GM18499 (cell line): ENCODE results near the gene ZC3HAV1L.
"Not testable (repeated sequence)": the region's sequence is repeated elsewhere in the genome, so short reads cannot be mapped to it uniquely, and the experiment has no call there.

Experiments used
- ATAC-seq: cut with Tn5 transposase; IDR thresholded peaks from one replicate; pipeline ENCODE4 v1.9.1; 2021; ENCODE audit warnings: moderate number of reproducible peaks; ENCODE audit not compliant: insufficient read depth, unreplicated experiment

Gene ZC3HAV1L

DNA sequence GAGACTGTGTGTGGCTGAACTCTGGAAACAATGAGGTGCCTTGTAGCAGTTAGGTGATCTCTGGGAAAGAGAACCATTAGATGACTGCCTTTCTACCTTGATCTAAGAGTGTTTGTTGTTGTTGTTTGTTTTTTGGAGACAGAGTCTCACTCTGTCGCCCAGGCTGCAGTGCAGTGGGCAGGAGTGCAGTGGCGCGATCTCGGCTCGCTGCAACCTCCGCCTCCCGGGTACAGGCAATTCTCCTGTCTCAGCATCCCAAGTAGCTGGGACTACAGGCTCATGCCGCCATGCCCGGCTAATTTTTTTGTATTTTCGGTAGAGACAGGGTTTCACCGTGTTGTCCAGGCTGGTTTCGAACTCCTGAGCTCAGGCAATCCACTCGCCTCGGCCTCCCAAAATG, 18.8 kb upstream of the ZC3HAV1L start:
- not testable (repeated sequence) for ATAC-seq

DNA sequence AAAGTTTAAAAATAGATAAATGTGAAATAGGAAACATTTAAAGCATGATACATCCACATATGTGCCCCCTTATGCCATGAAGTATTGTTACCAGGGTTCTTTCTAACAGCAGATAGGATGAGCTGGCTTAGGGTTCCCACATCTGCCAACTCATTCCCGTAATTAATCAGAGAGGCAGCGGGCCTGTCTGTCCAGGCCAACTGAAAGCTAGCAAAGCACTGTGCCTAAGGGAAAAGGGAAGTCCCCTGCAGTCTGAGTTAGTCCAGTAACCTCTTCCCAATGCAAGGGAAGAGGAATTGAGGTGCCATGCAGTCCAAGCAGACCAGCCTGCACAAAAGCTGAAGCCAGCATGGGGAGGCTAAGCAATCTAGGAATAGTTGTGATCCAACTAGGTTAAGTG, 18.3 kb upstream of the ZC3HAV1L start:
- ATAC-seq = no peak

DNA sequence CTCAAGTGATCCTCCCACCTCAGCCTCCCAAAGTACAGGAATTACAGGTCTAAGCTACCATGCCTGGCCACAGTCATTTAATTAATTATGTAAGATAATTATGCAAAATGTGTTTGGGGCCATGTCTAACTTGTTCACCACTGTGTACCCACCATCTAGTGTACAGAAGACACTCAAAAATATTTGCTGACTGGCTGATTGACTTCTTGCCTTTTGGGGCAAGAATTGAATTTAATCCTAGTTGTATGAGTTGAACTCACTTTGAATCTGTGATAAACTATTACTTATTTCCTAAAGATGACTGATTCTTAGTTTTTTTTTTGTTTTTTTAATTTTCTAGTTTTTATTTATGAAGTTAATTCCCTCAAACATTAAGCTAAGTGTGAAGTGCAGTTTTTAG, 15.8 kb upstream of the ZC3HAV1L start:
- ATAC-seq = no peak

DNA sequence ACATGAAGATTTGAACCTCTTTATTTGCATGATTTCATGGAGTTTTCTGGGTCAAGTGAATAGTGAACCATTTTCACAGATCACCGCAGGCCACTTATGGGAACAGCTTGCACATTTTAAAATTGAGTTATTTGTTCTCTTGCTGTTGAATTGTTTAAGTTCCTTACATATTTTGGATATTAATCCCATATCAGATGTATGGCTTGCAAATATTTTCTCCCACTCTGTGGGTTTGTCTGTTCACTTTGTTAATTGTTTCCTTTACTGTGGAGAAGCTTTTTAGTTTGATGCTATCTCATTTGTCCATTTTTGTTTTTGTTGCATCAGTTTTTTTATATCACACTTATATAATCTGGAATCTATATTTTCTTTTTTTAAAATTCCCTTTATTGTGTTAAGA, 14.1 kb upstream of the ZC3HAV1L start:
- no peak for ATAC-seq

DNA sequence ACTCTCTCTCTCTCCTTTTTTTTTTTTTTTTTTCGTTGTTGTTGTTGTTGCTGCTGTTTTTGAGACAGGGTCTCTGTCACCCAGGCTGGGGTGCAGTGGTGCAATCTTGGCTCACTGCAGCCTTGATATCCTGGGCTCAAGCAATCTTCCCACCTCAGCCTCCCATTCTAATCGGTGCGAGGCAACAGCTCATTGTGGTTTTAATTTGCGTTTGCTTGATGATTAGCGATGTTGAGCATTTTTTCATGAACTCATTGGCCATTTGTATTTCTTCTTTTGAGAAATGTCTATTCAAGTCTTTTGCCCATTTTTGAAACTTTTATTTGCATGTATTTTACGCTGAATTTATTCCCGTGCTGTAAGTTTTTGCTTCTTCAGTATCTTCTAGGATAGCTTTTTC, 13.3 kb upstream of the ZC3HAV1L start:
- ATAC-seq = no peak

DNA sequence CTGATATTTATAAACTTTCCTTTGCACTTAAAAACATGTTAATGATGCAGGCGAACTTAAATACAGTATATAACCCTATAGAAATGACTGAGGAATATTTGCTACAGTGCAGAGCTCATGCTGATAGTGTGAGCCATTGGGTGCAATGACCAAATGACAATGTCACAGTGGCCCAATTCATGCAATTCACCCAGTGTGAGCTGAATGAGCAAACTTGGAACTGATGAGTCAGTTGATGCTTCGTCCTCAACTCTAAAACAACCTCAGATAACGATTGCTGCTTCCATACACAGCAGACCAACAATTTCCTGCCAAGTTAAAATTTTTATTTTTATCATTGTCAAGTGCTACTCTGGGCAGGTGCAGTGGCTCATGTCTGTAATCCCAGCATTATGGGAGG, 12.1 kb upstream of the ZC3HAV1L start:
- ATAC-seq = no peak

DNA sequence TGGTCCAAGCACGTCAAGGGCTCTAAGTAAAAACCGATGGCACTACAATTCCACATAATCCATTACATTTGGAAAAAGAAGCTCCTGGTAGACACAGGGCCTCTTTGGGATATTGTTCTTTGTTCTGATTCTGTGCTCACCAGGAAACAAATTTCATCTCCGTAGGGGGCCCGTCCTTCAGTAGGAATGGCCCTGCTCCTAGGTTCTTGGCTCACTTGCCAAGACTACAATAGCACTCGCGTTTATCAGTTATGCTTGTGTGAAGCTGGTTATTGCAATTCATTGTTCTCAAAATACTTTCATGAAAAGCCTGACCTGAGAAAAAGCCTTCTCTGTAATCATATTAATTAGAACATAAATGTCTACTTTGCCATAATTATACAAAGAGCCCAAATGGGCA, 10.3 kb upstream of the ZC3HAV1L start:
- no peak for ATAC-seq

DNA sequence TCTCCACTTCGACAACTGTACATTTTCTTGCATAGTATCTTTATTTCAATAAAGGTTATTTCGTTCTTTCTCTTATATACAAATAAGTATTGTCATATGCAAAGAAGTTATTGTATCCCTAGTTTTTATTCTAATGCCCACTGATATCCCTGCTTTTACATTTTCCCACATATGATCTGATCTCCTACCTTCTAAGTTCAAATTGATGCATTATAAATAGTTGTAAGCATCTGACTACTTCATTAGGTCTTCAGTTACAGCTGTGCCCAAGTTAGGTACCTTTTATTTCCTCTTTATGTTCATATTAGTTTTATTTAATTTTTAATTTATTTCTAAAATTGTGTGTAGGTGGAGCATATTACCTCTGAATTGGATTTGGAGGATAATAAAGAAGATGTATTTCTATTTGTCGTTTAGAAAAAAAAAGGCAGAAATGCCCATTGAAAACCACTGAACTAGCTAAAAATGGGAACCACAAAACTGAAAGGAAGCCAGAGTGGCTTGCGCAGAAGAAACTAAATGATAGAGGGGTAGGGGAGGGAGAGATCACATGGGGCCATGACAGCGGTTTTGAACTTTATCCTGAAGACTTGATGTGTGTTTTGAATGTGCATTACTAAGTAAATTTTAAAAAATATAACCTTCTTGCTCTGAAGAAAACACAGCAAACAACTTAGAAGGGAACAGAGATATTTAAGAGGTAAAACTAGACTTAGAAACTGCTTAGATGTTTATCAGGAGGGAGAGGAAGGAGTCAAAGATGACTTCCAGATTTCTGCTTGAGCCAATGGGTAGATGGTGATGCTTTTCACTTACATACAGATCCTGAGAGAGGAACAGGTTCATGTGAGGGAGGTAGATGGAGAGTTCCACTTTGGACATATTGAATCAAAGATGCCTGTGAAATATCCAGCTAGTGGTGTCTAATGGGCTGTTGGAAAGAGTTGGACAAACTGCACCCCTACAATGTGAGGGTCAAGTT, 9.3 kb upstream of the ZC3HAV1L start:
- ATAC-seq = no peak

DNA sequence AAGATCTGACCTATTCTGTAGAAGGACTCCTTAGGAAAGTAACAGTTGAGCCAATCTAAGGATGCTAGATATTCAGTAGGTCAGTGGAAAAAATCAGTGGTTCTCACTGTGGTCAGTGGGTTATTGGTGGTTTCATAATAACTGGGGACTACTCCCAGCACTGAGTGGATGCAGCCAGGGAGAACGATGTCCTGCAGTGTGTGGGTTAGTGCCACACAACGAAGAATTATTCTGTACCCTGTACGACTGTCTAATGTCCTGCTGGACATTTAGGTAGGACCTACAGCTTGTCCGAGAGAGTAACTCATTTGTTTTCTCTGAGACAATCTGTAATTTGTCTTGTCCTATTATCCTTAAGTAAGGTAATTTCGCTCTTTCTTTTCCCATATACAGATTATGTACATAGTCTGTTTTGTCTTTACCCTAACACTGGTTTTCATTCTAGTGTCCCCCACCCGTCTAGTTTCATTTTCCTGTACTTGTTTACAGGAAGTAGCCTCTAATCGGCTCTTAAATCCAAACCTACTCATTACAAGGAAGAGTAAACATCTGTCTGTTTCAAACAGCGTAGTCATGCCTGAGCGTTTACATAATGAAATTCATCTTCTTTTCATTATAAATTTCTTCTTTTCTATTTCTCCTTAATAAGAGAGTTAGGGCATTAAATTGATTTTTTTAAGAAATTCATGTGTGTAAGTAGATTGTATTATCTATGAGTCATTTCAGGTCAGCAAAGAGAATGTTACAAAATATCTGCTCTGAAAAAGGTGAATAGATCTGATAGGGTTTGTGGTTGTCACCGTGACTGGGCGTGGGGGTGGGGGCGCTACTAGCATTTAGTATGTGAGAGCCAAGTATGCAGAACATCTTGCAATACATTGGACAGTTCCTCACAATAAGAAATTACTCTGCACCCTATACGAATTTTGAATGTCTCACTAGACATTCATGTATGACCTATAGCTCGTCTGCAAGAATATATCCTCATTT, 8.3 kb upstream of the ZC3HAV1L start:
- ATAC-seq = no peak

DNA sequence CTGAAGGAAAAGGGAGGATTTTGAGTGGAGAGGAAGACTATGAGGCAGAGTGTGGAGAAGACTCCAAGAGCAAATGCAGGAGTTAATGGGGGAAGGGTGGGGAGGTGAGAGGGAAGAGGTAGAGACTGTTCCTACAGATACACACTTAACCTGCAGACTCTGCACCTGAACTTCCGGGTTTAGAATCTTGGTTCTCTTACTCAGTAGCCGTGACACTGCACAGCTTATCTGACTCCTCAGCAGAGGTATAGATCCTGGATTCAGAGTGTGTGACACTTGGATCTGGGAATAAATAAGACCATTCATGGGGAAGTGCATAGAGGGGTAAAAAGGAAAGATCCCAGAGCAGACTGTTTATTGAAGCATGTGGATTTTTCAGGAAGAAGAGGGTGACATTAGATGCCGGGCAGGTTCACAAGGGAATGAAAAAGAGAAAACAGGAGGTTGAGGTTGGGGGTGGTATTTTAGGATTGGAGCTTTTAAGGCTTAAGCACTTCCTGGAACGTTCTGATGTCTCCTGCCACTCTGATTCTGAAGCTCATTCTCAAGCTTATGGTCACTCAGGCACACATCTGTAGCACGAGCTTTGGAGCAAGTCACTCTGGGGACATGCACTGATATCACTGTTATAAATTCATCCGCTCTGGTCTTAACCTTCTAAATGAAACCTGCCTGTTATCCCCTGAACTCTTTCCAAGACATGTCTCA, 5.7 kb upstream of the ZC3HAV1L start:
- no peak for ATAC-seq

DNA sequence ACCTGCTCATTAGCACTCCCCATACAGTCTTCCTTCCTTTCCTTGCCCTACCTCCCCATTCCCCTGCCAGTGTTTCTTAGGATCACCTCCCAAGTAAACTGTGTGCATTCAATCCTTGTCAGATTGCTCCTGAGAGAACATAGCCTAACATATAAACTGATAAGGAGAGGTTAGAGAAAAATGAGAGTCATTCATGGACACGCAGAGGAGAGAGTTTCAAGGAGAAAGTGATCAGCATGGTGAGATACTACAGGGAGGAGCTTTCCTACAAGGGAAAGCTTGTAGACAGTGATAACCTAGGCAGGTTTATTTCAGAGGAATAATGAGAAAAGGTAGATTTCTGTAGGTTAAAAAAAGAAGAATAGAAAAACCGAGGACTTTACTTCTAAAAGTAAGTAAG, 2.8 kb upstream of the ZC3HAV1L start:
- ATAC-seq = no peak

DNA sequence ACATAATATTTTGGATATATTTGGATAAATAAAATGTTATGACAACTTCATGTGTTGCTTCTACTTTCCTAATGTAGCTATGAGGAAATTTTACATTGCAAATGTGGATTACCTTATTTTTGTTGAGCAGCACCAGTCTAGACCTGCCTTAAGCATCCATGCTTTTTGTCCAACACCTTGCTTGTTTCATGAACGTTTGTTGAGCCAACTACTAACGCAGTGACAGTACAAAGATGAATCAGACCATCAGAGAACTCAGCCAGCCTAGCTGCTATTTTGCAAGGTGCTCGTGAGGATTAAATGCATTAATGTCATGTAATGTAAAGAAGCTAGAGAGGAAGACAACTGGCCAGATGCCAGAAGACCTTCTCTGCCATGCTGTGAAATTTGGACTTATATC, 1.1 kb upstream of the ZC3HAV1L start:
- no peak for ATAC-seq

DNA sequence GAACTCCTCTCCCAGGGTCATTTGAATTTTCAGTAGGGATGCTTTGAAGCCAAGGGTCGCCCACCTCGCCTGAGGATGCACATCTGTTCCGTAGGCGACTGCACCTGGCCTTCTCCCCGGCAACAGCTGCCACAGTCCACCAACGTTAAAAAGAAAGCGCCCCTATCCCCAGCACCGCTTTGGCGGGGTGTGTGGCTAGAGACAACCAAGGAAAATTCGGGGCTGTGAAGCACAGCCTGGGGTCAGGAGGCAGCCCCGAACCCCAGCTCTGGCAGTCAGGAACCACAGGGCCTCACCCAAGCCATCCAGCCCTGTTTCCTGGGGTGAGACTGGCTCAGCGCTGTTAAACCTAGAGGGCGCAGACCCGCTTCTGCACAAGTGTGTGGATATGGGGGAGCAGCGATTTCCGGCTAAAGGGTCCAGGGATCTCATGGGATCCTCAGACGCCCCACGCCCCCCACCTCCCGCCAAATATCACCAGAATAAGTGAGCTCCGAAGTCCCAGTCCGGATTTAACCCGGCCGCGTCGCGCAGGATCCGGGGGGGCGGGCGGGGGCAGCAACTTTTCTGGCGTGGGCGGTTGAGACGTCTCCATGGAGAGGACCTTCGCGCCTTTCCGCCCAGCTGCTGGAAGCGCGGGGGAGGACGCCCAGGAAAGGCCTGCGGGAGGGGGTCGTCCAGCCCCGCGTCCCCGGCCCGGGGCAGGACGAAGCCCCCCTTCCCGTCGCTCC, 822 bp downstream of the ZC3HAV1L start:
- no peak for ATAC-seq

DNA sequence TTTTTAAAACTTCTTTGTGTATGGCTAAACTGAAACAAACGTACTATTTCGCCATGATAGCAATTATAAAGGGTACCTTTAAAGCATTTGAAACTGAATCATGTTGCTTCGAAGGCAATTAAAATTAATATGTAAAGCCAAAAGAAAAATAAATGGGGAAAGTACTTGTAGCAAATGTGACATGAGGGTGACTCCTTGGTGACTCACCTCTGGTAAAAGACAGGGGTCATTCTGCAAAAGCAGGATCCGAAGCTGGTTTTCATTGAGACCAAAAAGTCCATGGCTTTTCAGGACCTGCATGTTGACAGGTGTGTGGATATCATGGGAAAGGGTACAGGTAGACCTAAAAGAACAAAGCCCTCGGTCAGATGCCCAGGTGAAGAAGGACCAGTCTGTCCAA, 1.5 kb downstream of the ZC3HAV1L start:
- ATAC-seq = no peak

DNA sequence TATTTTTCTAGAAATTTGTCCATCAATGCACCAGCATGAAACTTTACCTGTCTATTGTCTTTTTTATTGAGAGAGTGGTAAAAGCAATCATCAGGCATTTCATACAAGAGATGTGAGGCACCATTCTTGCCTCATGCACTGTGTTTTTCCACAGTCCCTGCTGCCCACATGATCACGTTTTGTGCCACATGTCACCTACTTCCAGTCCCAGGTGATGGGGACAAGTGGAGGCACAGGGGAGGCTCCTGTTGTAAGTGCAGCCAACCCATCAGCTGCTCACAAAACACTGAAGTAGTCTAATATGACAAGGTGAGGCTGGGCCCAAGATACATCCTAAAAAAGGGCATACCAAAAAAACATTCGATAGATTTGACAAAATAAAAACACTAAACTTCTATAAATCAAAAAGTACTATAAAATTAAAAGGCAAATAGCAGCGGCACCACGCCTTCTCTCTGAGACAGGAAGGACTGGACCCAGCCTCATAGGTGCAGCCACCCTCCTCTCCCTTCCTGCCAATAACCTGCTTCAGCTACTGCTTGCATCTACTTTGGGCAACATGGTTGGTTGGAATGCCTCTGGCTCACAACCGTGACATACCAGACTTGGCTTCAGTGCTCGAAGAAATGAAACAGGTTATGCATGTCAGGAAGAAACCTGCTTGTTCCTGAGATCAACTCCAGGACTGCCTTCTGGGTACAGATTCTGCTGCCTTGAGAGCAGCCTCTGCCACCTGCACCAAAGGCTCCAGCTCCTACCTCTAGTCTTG, 2.3 kb downstream of the ZC3HAV1L start:
- ATAC-seq = no peak

DNA sequence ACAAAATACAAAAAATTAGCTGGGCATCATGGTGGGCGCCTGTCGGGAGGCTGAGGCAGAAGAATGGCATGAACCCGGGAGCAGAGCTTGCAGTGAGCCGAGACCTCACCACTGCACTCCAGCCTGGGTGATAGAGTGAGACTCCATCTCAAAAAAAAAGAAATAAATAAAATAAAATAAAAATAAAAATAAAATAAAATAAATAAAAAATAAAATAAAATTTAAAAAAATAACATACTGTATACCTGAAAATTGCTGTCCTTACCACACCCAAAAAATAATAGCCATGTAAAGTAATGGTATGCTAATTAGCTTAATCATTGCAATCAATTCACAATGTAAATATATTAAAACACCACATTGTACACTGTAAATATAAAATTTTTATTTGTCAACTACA, 3.4 kb downstream of the ZC3HAV1L start:
- no peak for ATAC-seq

DNA sequence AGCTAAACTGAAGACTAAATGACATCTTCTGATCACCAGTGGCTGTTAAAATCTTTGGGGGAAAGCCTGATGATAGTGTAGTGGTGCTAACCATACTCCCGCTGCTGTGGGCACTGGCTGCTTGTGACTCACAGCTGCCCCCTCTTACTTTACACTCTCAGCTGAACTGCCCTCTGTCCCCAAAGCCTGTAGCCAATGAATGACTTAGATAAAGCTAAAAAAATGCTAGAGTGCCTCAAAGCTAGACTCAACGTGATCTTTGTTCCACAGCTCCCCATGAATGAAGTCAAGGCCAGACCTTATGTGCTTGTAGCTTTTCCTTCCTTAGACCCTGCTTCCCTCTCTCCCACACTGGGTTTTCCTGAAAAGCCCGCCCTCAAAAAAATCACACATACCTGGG, 6.5 kb downstream of the ZC3HAV1L start:
- ATAC-seq = no peak

DNA sequence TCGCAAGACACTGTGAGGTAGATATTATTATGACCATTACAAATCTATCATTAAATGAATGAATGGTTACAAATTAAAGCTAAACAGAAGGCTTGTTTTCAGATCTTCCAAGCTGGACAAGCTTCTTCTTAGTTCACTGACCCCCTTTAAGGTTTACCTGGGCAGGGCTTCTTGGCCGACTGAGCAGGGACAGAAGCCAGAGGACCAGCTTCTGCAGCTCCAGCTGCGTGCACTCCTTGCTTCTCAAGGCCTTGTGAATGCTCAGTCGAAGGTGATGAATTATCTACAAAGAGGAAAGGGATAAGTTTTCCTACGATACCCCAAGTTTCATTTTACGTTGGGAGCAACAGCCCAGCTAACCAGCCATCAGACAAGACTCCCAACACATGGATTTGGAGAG, 9.3 kb downstream of the ZC3HAV1L start:
- ATAC-seq = no peak

DNA sequence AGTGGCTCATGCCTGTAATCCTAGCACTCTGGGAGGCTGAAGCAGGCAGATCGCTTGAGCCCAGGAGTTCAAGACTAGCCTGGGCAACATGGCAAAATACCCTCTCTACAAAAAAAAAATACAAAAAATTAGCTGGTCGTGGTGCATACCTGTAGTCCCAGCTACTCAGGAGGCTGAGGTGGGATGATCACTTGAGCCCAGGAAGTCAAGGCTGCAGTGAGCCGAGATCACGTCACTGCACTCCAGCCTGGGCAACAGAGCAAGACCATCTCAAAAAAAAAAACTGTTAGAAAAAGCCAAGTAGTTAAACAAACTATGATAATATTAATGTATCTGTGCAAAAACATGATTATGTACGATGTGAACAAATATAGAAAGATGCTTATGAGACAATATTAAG, 10.0 kb downstream of the ZC3HAV1L start:
- ATAC-seq = not testable (repeated sequence)
